HepG2 (cell line): ENCODE results near the gene IKZF4. TPM values are rescaled to one million over a fixed set of nuclear protein-coding genes. Genes with fewer than 3 reads are reported as not detected.

Source experiments
- ATAC-seq: fragments of 200-7000 bp; cut with Tn5 transposase; 3 replicates; pipeline ENCODE4 v1.9.1; 2020; ENCODE audit warnings: mild to moderate bottlenecking, moderate library complexity
- BruUV-seq: library from RNA; stranded (reverse); fragments of 400-500 nt; replicated peaks from 2 replicates; lab custom pipeline; 2021; lab: Mats Ljungman, UMichigan
- CTCF ChIA-PET: fragments of 300-600 bp; formaldehyde crosslinking; extraction: SDS; loops from one replicate; lab custom pipeline; 2021; ENCODE audit warnings: low total read pairs, inconsistent platforms, low intra/inter-chr PET ratio; lab: Yijun Ruan, JAX
- POLR2A ChIA-PET: fragments of 350-600 bp; sonication (Branson Sonifier 250); formaldehyde crosslinking; loops from one replicate; lab custom pipeline; 2020; ENCODE audit warnings: antibody characterized with exemption, inconsistent platforms; lab: Yijun Ruan, JAX
- DNase-seq: peaks from one replicate; pipeline ENCODE4 v3.0.0-alpha.2; 2015; ENCODE audit warnings: low spot score
- FAIRE-seq: peaks from 3 replicates; lab custom pipeline; 2011; peaks lifted over from hg19 to GRCh38; lab: Jason Lieb, UNC
- H2AFZ ChIP-seq: one replicate; pipeline ENCODE4 v1.6.1; 2011; ENCODE audit warnings: low read length, inconsistent platforms
- H3K27ac ChIP-seq: fragments of 300-600 bp; 3 replicates; pipeline ENCODE4 v1.8.0; 2011; ENCODE audit warnings: mixed run types, mild to moderate bottlenecking, mixed read lengths, low read length, inconsistent platforms; ENCODE audit not compliant: insufficient read depth; ENCODE audit errors: extremely low read length
- H3K27me3 ChIP-seq, 2 experiments: fragments of 200-600 bp in 1 of 2; 2 replicates in 1 of 2; 3 replicates in 1 of 2; pipeline versions ENCODE4 v1.6.0 to v1.8.0; 2011; ENCODE audit warnings: low read length in 2 of 2, mild to moderate bottlenecking in 2 of 2, moderate library complexity in 2 of 2, inconsistent platforms in 1 of 2; ENCODE audit not compliant: insufficient read depth in 2 of 2, control insufficient read depth in 1 of 2
- H3K36me3 ChIP-seq, 2 experiments: fragments of 200-600 bp in 1 of 2; replicated peaks in 1 of 2; 2 replicates in 1 of 2; 3 replicates in 1 of 2; pipeline versions ENCODE4 v1.5.1 to v1.8.0; 2011; ENCODE audit warnings: low read length in 2 of 2, inconsistent platforms in 1 of 2; ENCODE audit not compliant: insufficient read depth in 2 of 2, control insufficient read depth in 1 of 2
- H3K4me1 ChIP-seq: 2 replicates; pipeline ENCODE4 v1.5.1; 2012; ENCODE audit warnings: low read length, inconsistent platforms; ENCODE audit not compliant: insufficient read depth
- H3K4me2 ChIP-seq: 2 replicates; pipeline ENCODE4 v1.6.0; 2011; ENCODE audit warnings: low read depth, low read length, inconsistent platforms
- H3K4me3 ChIP-seq, 3 experiments: fragments of 200-600 bp in 1 of 3; sonication (generic), shearing (Covaris generic) in 1 of 3; replicated peaks in 1 of 3; 2 replicates each; pipeline ENCODE4 v1.5.1; 2011 to 2016; ENCODE audit warnings: low read length in 3 of 3, inconsistent platforms in 2 of 3, low read depth in 2 of 3, mild to moderate bottlenecking in 2 of 3, control low read depth in 1 of 3, mixed read lengths in 1 of 3; ENCODE audit not compliant: insufficient read depth in 1 of 3
- H3K79me2 ChIP-seq: one replicate; pipeline ENCODE4 v1.6.1; 2011; ENCODE audit warnings: low read length, inconsistent platforms; ENCODE audit not compliant: insufficient read depth
- H3K9ac ChIP-seq: 2 replicates; pipeline ENCODE4 v1.6.0; 2011; ENCODE audit warnings: mild to moderate bottlenecking, low read depth, low read length, inconsistent platforms; ENCODE audit not compliant: insufficient read depth
- H3K9me3 ChIP-seq: 2 replicates; pipeline ENCODE4 v1.5.1; 2012; ENCODE audit warnings: mild to moderate bottlenecking, low read length
- H4K20me1 ChIP-seq: 2 replicates; pipeline ENCODE4 v1.6.0; 2011; ENCODE audit warnings: inconsistent platforms, mild to moderate bottlenecking, low read length, moderate library complexity; ENCODE audit not compliant: insufficient read depth
- CEBPG ChIP-seq: IDR thresholded peaks from 2 replicates; pipeline ENCODE4 v1.6.1; 2016
- CENPX ChIP-seq: sonication (generic); formaldehyde crosslinking; IDR thresholded peaks from 2 replicates; pipeline ENCODE4 v1.9.0; 2021; ENCODE audit warnings: mild to moderate bottlenecking, missing genetic modification reagents, moderate library complexity
- CHD2 ChIP-seq: IDR thresholded peaks from 2 replicates; pipeline ENCODE4 v1.6.1; 2011; ENCODE audit warnings: low read depth, low read length, improper control_type of control experiment
- CHD4 ChIP-seq: fragments of 200-600 bp; sonication (generic); IDR thresholded peaks from 2 replicates; pipeline ENCODE4 v1.7.0; 2017; ENCODE audit warnings: mild to moderate bottlenecking, low read length, borderline replicate concordance
- DNMT3B ChIP-seq: conservative IDR thresholded peaks from 2 replicates; pipeline ENCODE4 v1.6.1; 2016; ENCODE audit warnings: missing biosample characterization, control low read depth
- GATAD2A ChIP-seq: IDR thresholded peaks from 2 replicates; pipeline ENCODE4 v1.6.1; 2016
- KDM2A ChIP-seq: sonication (generic); formaldehyde crosslinking; IDR thresholded peaks from 2 replicates; pipeline ENCODE4 v1.4.0; 2020; ENCODE audit warnings: low read depth, missing genetic modification reagents, borderline replicate concordance
- NCOA2 ChIP-seq: sonication (generic); formaldehyde crosslinking; IDR thresholded peaks from 2 replicates; pipeline ENCODE4 v1.8.0; 2022; ENCODE audit warnings: inconsistent platforms
- RFX3 ChIP-seq: IDR thresholded peaks from 2 replicates; pipeline ENCODE4 v1.6.1; 2016; ENCODE audit warnings: missing biosample characterization, missing genetic modification reagents
- ZNF263 ChIP-seq: sonication (generic); formaldehyde crosslinking; IDR thresholded peaks from 2 replicates; pipeline ENCODE4 v1.4.0; 2020; ENCODE audit warnings: missing genetic modification reagents
- ZNF747 ChIP-seq: sonication (generic); formaldehyde crosslinking; IDR thresholded peaks from 2 replicates; pipeline ENCODE4 v1.8.1; 2023; ENCODE audit warnings: missing genetic modification reagents, mild to moderate bottlenecking, borderline replicate concordance
- WGBS: methylation state at CpG from one replicate; pipeline ENCODE4 v1.1.6; 2017; ENCODE audit warnings: low lambda C conversion rate; 5-methylcytosine and 5-hydroxymethylcytosine counted together
- in situ Hi-C: cut with HindIII; loops from 2 replicates; pipeline ENCODE4 v1.10.0; 2017; ENCODE audit warnings: low pct_unique_long_range_greater_than_20kb; ENCODE audit not compliant: extremely low pct_ligation_motif_present
- intact Hi-C: fragments of 100-400 bp; cut with micrococcal nuclease; formaldehyde crosslinking; loops from one replicate; pipeline ENCODE4 v1.10.0; 2022; ENCODE audit not compliant: unreplicated experiment
- polyA plus RNA-seq, 8 experiments: library from polyadenylated mRNA; depleted of rRNA in 3 of 8; stranded (reverse) in 7 of 8; unstranded in 1 of 8; fragments of >200 nt; fragmentation: Illumina TruSeq in 4 of 8; extraction: Trizol in 4 of 8; gene quantifications; 2 replicates each; pipeline versions ENCODE4 v1.2.1 to v1.2.3, GENCODE V29; 2011 to 2016; ENCODE audit warnings: low read depth in 4 of 8, missing spikeins in 1 of 8, mixed read lengths in 1 of 8; ENCODE audit not compliant: insufficient read depth in 1 of 8
- total RNA-seq, 5 experiments: library from RNA; depleted of rRNA; stranded (reverse); fragments of >200 nt; fragmentation: Illumina TruSeq; extraction: Trizol; gene quantifications; 2 replicates each; pipeline ENCODE4 v1.2.3, GENCODE V29; 2016; ENCODE audit warnings: low read depth in 1 of 5
- TF ChIP-seq, protein P1 (sequence below): sonication (generic); formaldehyde crosslinking; IDR thresholded peaks from 2 replicates; pipeline ENCODE4 v1.4.0; 2020; ENCODE audit warnings: missing genetic modification reagents
- TF ChIP-seq, protein P2 (sequence below): sonication (generic); formaldehyde crosslinking; IDR thresholded peaks from 2 replicates; pipeline ENCODE4 v1.5.0; 2020; ENCODE audit warnings: mild to moderate bottlenecking, missing genetic modification reagents

IKZF4 gene
- total and polyA plus RNA-seq, 2 of the 13 experiments (the other 11 are each of a cell fraction or from before 2014, with no cell fraction given): 0.58 to 2.2 TPM

GRCh38 chr12:56071648-56072047, 50.8 kb downstream of the IKZF4 start (continued):
- TF ChIP-seq, protein P1, sequence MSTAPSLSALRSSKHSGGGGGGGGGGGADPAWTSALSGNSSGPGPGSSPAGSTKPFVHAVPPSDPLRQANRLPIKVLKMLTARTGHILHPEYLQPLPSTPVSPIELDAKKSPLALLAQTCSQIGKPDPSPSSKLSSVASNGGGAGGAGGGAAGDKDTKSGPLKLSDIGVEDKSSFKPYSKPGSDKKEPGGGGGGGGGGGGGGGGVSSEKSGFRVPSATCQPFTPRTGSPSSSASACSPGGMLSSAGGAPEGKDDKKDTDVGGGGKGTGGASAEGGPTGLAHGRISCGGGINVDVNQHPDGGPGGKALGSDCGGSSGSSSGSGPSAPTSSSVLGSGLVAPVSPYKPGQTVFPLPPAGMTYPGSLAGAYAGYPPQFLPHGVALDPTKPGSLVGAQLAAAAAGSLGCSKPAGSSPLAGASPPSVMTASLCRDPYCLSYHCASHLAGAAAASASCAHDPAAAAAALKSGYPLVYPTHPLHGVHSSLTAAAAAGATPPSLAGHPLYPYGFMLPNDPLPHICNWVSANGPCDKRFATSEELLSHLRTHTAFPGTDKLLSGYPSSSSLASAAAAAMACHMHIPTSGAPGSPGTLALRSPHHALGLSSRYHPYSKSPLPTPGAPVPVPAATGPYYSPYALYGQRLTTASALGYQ (CRISPR knock-in tag): no peak
- TF ChIP-seq RFX3 (no peak), CEBPG (CRISPR knock-in tag) (0 out of 2 replicates have a peak, but pooled peaks have one; percentile 14), ZNF263 (no peak), CENPX (CRISPR knock-in tag) (no peak), NCOA2 (CRISPR knock-in tag) (no peak), GATAD2A (CRISPR knock-in tag) (0 out of 2 replicates have a peak, but pooled peaks have one; percentile 12)
- TF ChIP-seq, protein P2, sequence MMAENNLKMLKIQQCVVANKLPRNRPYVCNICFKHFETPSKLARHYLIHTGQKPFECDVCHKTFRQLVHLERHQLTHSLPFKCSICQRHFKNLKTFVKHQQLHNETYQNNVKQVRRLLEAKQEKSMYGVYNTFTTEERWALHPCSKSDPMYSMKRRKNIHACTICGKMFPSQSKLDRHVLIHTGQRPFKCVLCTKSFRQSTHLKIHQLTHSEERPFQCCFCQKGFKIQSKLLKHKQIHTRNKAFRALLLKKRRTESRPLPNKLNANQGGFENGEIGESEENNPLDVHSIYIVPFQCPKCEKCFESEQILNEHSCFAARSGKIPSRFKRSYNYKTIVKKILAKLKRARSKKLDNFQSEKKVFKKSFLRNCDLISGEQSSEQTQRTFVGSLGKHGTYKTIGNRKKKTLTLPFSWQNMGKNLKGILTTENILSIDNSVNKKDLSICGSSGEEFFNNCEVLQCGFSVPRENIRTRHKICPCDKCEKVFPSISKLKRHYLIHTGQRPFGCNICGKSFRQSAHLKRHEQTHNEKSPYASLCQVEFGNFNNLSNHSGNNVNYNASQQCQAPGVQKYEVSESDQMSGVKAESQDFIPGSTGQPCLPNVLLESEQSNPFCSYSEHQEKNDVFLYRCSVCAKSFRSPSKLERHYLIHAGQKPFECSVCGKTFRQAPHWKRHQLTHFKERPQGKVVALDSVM (CRISPR knock-in tag): peak; percentile 80

- Histone ChIP-seq H3K9ac (no peak overlapping the region), H3K4me1 (peaks cover 58% of the 10 kb centered on the region), H3K4me3 (no peak overlapping the region), H3K36me3 (no peaks in the 10 kb centered on the region), H3K9me3 (no peaks in the 10 kb centered on the region), H3K27ac (no peak overlapping the region), H4K20me1 (no peaks in the 10 kb centered on the region), H3K27me3 (no peaks in the 10 kb centered on the region; a peak in 2 of 5 replicates), H3K4me2 (no peak overlapping the region), H2AFZ (no peak overlapping the region), H3K79me2 (no peaks in the 10 kb centered on the region)
- BruUV-seq: no TSS peak
- in situ Hi-C loops (no loop called here), intact Hi-C loops (no loop called here)
- 84% methylated on average over 5 of the region's 5 CpGs for WGBS
- POLR2A ChIA-PET: no interaction called here
- FAIRE-seq: no peak
- no peak for ATAC-seq
- TF ChIP-seq CHD4: no peak
- TF ChIP-seq KDM2A (CRISPR knock-in tag): no peak
- no peak for TF ChIP-seq ZNF747 (CRISPR knock-in tag)
- TF ChIP-seq DNMT3B (CRISPR knock-in tag): no peak
- TF ChIP-seq CHD2: no peak
- CTCF ChIA-PET: no interaction called here
- no peak for DNase-seq
Observed at GRCh38 chr12:56074396-56074795, 53.6 kb downstream of the IKZF4 start.
